Measurements from ENCODE around the gene E2F2.
"Not testable (repeated sequence)": the region's sequence is repeated elsewhere in the genome, so short reads cannot be mapped to it uniquely, and the experiment has no call there.

Gene E2F2

GRCh38 chr1:23545851-23546250 lies 14.8 kb upstream of the E2F2 start:
- FAIRE-seq: no peak

GRCh38 chr1:23544444-23545389 lies 13.7 kb upstream of the E2F2 start:
- no peak for FAIRE-seq

GRCh38 chr1:23543707-23544443 lies 12.8 kb upstream of the E2F2 start:
- FAIRE-seq: no peak

GRCh38 chr1:23542940-23543339 lies 11.9 kb upstream of the E2F2 start:
- FAIRE-seq: not testable (repeated sequence)

GRCh38 chr1:23539698-23540266 lies 8.7 kb upstream of the E2F2 start:
- no peak for FAIRE-seq

- FAIRE-seq: no peak
These were observed 6.4 kb upstream of the E2F2 start for GRCh38 chr1:23537296-23537973.

- FAIRE-seq: no peak
These were observed 2.4 kb upstream of the E2F2 start for GRCh38 chr1:23533246-23534023.

GRCh38 chr1:23531562-23532094 lies 595 bp upstream of the E2F2 start:
- FAIRE-seq: no peak

GRCh38 chr1:23530087-23530746 lies 816 bp downstream of the E2F2 start:
- FAIRE-seq: no peak

GRCh38 chr1:23529146-23530086 lies 1.6 kb downstream of the E2F2 start:
- no peak for FAIRE-seq

- no peak for FAIRE-seq
These were observed 2.6 kb downstream of the E2F2 start for GRCh38 chr1:23528250-23528978.

GRCh38 chr1:23527900-23528249 lies 3.2 kb downstream of the E2F2 start:
- FAIRE-seq: no peak

GRCh38 chr1:23527366-23527765 lies 3.7 kb downstream of the E2F2 start:
- no peak for FAIRE-seq

GRCh38 chr1:23526329-23527041 lies 4.5 kb downstream of the E2F2 start:
- no peak for FAIRE-seq

- FAIRE-seq: no peak
These were observed 5.3 kb downstream of the E2F2 start for GRCh38 chr1:23525558-23526250.

GRCh38 chr1:23524716-23525401 lies 6.2 kb downstream of the E2F2 start:
- FAIRE-seq: no peak

GRCh38 chr1:23524163-23524562 lies 6.9 kb downstream of the E2F2 start:
- FAIRE-seq: no peak
